Fibroblast of lung (primary cell): ENCODE measurements around the gene ABCA4.

Source experiments
- CTCF ChIP-seq, 2 donors: IDR thresholded peaks in 1 of 2; conservative IDR thresholded peaks in 1 of 2; 1 replicate in 1 of 2; 2 replicates in 1 of 2; pipeline ENCODE4 v1.5.1; 2011 to 2012; ENCODE audit warnings: low read length in 2 of 2, control low read depth in 1 of 2, inconsistent platforms in 1 of 2, low read depth in 1 of 2, mild to moderate bottlenecking in 1 of 2
- EZH2 ChIP-seq: IDR thresholded peaks from 2 replicates; pipeline ENCODE4 v1.5.1; 2012; ENCODE audit warnings: low read length, control low read depth, mild to moderate bottlenecking; ENCODE audit errors: missing control alignments

GRCh38 chr1:94056171-94056570 lies 64.8 kb downstream of the ABCA4 start:
- TF ChIP-seq CTCF (conservative IDR thresholded peaks at IDR 0.05 in 1 of 2, IDR thresholded peaks at IDR 0.05 in 1 of 2; ENCODE audit: low read depth in 1 of 2, low read length in 2 of 2) (no peak), EZH2 (no peak)
